HL-60/S4 (cell line): Measurements from ENCODE around the gene HRAS.

Experiments
- in situ Hi-C: fragments of 300-500 bp; cut with MboI; formaldehyde crosslinking; loops from 2 replicates; pipeline ENCODE4 v1.14.3; 2022; ENCODE audit warnings: low sequenced_read_pairs

Gene HRAS

GRCh38 chr11:555227-555779, 19.9 kb upstream of the HRAS start:
- in situ Hi-C loops: loop anchor here (25.0 kb wide), 1 partner anchor 157 kb away; the partner anchor contains the start of gene EPS8L2

- in situ Hi-C loops: loop anchor here (25.0 kb wide), 1 partner anchor 158 kb away; the partner anchor contains the start of gene EPS8L2
Measured at GRCh38 chr11:554428-555226, 19.3 kb upstream of the HRAS start.

- in situ Hi-C loops: loop anchor here (25.0 kb wide), 1 partner anchor 158 kb away; the partner anchor contains the start of gene EPS8L2
Measured at GRCh38 chr11:553988-554340, 18.6 kb upstream of the HRAS start.

GRCh38 chr11:553083-553987, 18.0 kb upstream of the HRAS start:
- in situ Hi-C loops: loop anchor here (25.0 kb wide), 1 partner anchor 159 kb away; the partner anchor contains the start of gene EPS8L2

GRCh38 chr11:551596-551995, 16.2 kb upstream of the HRAS start:
- in situ Hi-C loops: loop anchor here (25.0 kb wide), 1 partner anchor 161 kb away; the partner anchor contains the start of gene EPS8L2

GRCh38 chr11:551131-551530, 15.8 kb upstream of the HRAS start:
- in situ Hi-C loops: loop anchor here (25.0 kb wide), 1 partner anchor 161 kb away; the partner anchor contains the start of gene EPS8L2

GRCh38 chr11:550746-551085, 15.3 kb upstream of the HRAS start:
- in situ Hi-C loops: loop anchor here (25.0 kb wide), 1 partner anchor 162 kb away; the partner anchor contains the start of gene EPS8L2

GRCh38 chr11:550021-550745, 14.8 kb upstream of the HRAS start:
- in situ Hi-C loops: loop anchor here (25.0 kb wide), 1 partner anchor 162 kb away; the partner anchor contains the start of gene EPS8L2

- in situ Hi-C loops: no loop called here
Measured at GRCh38 chr11:548700-549603, 13.6 kb upstream of the HRAS start.

- in situ Hi-C loops: no loop called here
Measured at GRCh38 chr11:545171-545570, 9.8 kb upstream of the HRAS start.

- in situ Hi-C loops: no loop called here
Measured at GRCh38 chr11:544817-545166, 9.4 kb upstream of the HRAS start.

- in situ Hi-C loops: no loop called here
Measured at GRCh38 chr11:541433-541885, 6.1 kb upstream of the HRAS start.

GRCh38 chr11:540583-541432, 5.4 kb upstream of the HRAS start:
- in situ Hi-C loops: no loop called here

- in situ Hi-C loops: no loop called here
Measured at GRCh38 chr11:539971-540481, 4.7 kb upstream of the HRAS start.

GRCh38 chr11:538431-539051, 3.2 kb upstream of the HRAS start:
- in situ Hi-C loops: no loop called here

- in situ Hi-C loops: no loop called here
Measured at GRCh38 chr11:537622-538430, 2.5 kb upstream of the HRAS start.
